Smooth muscle cell (in vitro differentiated cells): ENCODE results near the gene TLE7. TPM values are rescaled to one million over a fixed set of nuclear protein-coding genes. Genes with fewer than 3 reads are reported as not detected.

Source experiments
- DNase-seq: peaks from one replicate; lab custom pipeline; 2025; ENCODE audit not compliant: unreplicated experiment; lab: John Stamatoyannopoulos, UW
- H2AFZ ChIP-seq: fragments of 200-600 bp; sonication (generic); 2 replicates; pipeline ENCODE4 v1.6.0; 2016; ENCODE audit warnings: antibody characterized with exemption, low read depth, mild to moderate bottlenecking
- H3F3A ChIP-seq: fragments of 200-600 bp; sonication (generic); 2 replicates; pipeline ENCODE4 v1.6.0; 2017; ENCODE audit warnings: antibody characterized with exemption, low read depth
- H3K27ac ChIP-seq: fragments of 200-600 bp; sonication (generic); 2 replicates; pipeline ENCODE4 v1.5.1; 2016; ENCODE audit warnings: low read depth, mild to moderate bottlenecking
- H3K27me3 ChIP-seq: fragments of 200-600 bp; sonication (generic); 2 replicates; pipeline ENCODE4 v1.6.1; 2016; ENCODE audit warnings: low read depth, mild to moderate bottlenecking
- H3K36me3 ChIP-seq: fragments of 200-600 bp; sonication (generic); 2 replicates; pipeline ENCODE4 v1.5.1; 2016; ENCODE audit warnings: low read depth
- H3K4me1 ChIP-seq: fragments of 200-600 bp; sonication (generic); 2 replicates; pipeline ENCODE4 v1.5.1; 2016; ENCODE audit warnings: low read depth
- H3K4me2 ChIP-seq: fragments of 200-600 bp; sonication (generic); 2 replicates; pipeline ENCODE4 v1.6.0; 2016; ENCODE audit warnings: mild to moderate bottlenecking
- H3K4me3 ChIP-seq: fragments of 200-600 bp; sonication (generic); 2 replicates; pipeline ENCODE4 v1.5.1; 2016; ENCODE audit warnings: mild to moderate bottlenecking
- H3K79me2 ChIP-seq: fragments of 200-600 bp; sonication (generic); 2 replicates; pipeline ENCODE4 v1.6.0; 2016; ENCODE audit warnings: low read depth, mild to moderate bottlenecking
- H3K9ac ChIP-seq: fragments of 200-600 bp; sonication (generic); 2 replicates; pipeline ENCODE4 v1.6.0; 2016; ENCODE audit warnings: low read depth
- H3K9me3 ChIP-seq: fragments of 200-600 bp; sonication (generic); replicated peaks from 2 replicates; pipeline ENCODE4 v1.5.1; 2016; ENCODE audit warnings: low read depth
- H4K20me1 ChIP-seq: fragments of 200-600 bp; sonication (generic); 2 replicates; pipeline ENCODE4 v1.6.0; 2016; ENCODE audit warnings: low read depth
- CTCF ChIP-seq: fragments of 200-600 bp; sonication (generic); IDR thresholded peaks from 2 replicates; pipeline ENCODE4 v1.5.1; 2017; ENCODE audit warnings: borderline replicate concordance, mild to moderate bottlenecking, antibody characterized with exemption; ENCODE audit not compliant: insufficient read depth, poor library complexity, severe bottlenecking
- WGBS: methylation state at CpG from one replicate; pipeline ENCODE4 v1.1.7; 2016; ENCODE audit warnings: low lambda C conversion rate; 5-methylcytosine and 5-hydroxymethylcytosine counted together
- polyA plus RNA-seq: library from polyadenylated mRNA; unstranded; fragments of >200 nt; fragmentation: Nextera tagmentation; extraction: Ambion mirVana; gene quantifications from 2 replicates; pipeline ENCODE4 v1.2.1, GENCODE V29; 2016
- total RNA-seq: library from RNA; depleted of rRNA; stranded (reverse); fragments of >200 nt; gene quantifications from 2 replicates; pipeline ENCODE4 v1.2.3, GENCODE V29; 2014

The TLE7 gene
- total and polyA plus RNA-seq, 2 experiments from 2014 or later: not detected

GRCh38 chr16:71459510-71459909 is 17.7 kb upstream of the TLE7 start:
- peaks cover 17% of the 10 kb centered on the region for H3K4me1 ChIP-seq
- TF ChIP-seq CTCF: no peak
- H3K27ac ChIP-seq: no peak overlapping the region
- H3F3A ChIP-seq: no peaks in the 10 kb centered on the region
- H3K36me3 ChIP-seq: no peaks in the 10 kb centered on the region
- DNase-seq: no peak
- no peak overlapping the region for H2AFZ ChIP-seq
- no peak overlapping the region for H3K4me2 ChIP-seq
- no peak overlapping the region for H3K4me3 ChIP-seq
- H3K27me3 ChIP-seq: no peaks in the 10 kb centered on the region
- H3K9me3 ChIP-seq: no peaks in the 10 kb centered on the region
- H4K20me1 ChIP-seq: no peaks in the 10 kb centered on the region
- no peak overlapping the region for H3K9ac ChIP-seq
- peaks cover 18% of the 10 kb centered on the region for H3K79me2 ChIP-seq

DNA sequence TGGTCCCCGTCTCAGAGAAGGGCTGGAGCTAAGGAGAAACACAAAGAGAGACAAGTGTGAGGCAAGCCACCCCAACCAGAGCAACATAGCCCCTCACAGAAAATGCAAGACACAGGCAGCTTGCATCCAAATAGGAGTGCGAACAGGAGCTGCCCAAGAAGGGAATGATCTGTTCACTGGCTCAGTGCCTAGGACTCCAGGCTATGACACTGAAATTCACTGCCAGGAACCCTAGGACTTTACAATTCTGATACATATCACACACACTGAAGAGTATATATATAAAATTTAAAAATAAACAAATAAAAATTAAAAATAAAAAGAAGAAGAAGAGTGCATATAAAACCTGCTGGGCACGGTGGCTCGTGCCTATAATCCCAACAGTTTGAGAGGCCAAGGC is 14.9 kb upstream of the TLE7 start:
- Histone ChIP-seq H3K9ac (no peak overlapping the region), H2AFZ (no peak overlapping the region), H3F3A (no peaks in the 10 kb centered on the region), H3K27ac (no peak overlapping the region), H3K4me1 (peaks cover 11% of the 10 kb centered on the region), H3K36me3 (peaks cover 11% of the 10 kb centered on the region), H4K20me1 (no peaks in the 10 kb centered on the region), H3K79me2 (peaks cover 17% of the 10 kb centered on the region), H3K27me3 (no peaks in the 10 kb centered on the region), H3K4me2 (no peak overlapping the region), H3K9me3 (peaks cover 8% of the 10 kb centered on the region), H3K4me3 (no peak overlapping the region)
- no peak for TF ChIP-seq CTCF
- 95% methylated on average over 4 of the region's 4 CpGs for WGBS
- DNase-seq: no peak

- no peak for DNase-seq
- no peak for TF ChIP-seq CTCF
- H3K9me3 ChIP-seq: peaks cover 46% of the 10 kb centered on the region
- H3K4me2 ChIP-seq: no peak overlapping the region
- no peak overlapping the region for H3K4me3 ChIP-seq
- H3K36me3 ChIP-seq: peaks cover 49% of the 10 kb centered on the region
- no peaks in the 10 kb centered on the region for H3K4me1 ChIP-seq
- H3K9ac ChIP-seq: no peak overlapping the region
- H3K27me3 ChIP-seq: no peaks in the 10 kb centered on the region
- no peak overlapping the region for H3K27ac ChIP-seq
- no peaks in the 10 kb centered on the region for H4K20me1 ChIP-seq
- H3K79me2 ChIP-seq: no peaks in the 10 kb centered on the region
- H3F3A ChIP-seq: no peaks in the 10 kb centered on the region
- no peak overlapping the region for H2AFZ ChIP-seq
Measured at GRCh38 chr16:71453036-71453435, 11.2 kb upstream of the TLE7 start.

DNA sequence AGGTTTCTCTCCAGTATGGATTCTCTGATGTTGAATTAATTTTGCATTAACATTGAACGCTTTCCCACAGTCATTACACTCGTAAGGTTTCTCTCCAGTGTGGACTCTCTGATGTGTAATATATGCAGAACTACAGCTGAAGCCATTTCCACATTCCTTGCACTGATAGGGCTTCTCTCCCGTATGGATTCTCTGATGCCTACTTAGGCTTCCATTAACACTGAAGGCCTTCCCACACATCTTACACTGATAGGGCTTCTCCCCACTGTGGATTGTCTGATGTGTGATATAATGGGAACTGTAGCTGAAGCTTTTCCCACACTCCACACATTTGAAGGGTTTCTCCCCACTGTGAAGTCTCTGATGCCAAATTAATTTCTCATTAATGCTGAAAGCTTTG is 7.2 kb upstream of the TLE7 start:
- Histone ChIP-seq H3K4me2 (no peak overlapping the region), H3K9ac (no peak overlapping the region), H3K36me3 (peaks cover 55% of the 10 kb centered on the region), H3K9me3 (peaks cover 52% of the 10 kb centered on the region), H4K20me1 (no peaks in the 10 kb centered on the region), H3K27ac (no peak overlapping the region), H3K4me3 (no peak overlapping the region), H2AFZ (no peak overlapping the region), H3K4me1 (no peaks in the 10 kb centered on the region), H3F3A (no peaks in the 10 kb centered on the region), H3K79me2 (no peaks in the 10 kb centered on the region), H3K27me3 (no peaks in the 10 kb centered on the region)
- no peak for TF ChIP-seq CTCF
- no peak for DNase-seq
- WGBS: 97% methylated on average over 3 of the region's 3 CpGs
